Astrocyte of the cerebellum (primary cell): Measurements from ENCODE around the gene ADAMTS3.

Experiments used
- DNase-seq: peaks from one replicate; pipeline ENCODE4 v3.0.0-alpha.2; 2011; ENCODE audit warnings: low read depth
- H3K4me3 ChIP-seq: 2 replicates; pipeline ENCODE4 v1.5.1; 2011; ENCODE audit warnings: mild to moderate bottlenecking, low read depth, low read length, moderate library complexity
- CTCF ChIP-seq: IDR thresholded peaks from 2 replicates; pipeline ENCODE4 v1.5.1; 2012; ENCODE audit warnings: low read length, low read depth, moderate library complexity, mild to moderate bottlenecking; ENCODE audit errors: missing control alignments
- in situ Hi-C: cut with HindIII; loops from 2 replicates; pipeline ENCODE4 v1.10.0; 2017; ENCODE audit warnings: low sequenced_read_pairs

The ADAMTS3 gene

GRCh38 chr4:72591547-72592454 lies 22.8 kb upstream of the ADAMTS3 start:
- no peak for TF ChIP-seq CTCF
- no peak for DNase-seq
- no peak overlapping the region for H3K4me3 ChIP-seq
- in situ Hi-C loops = no loop called here

- in situ Hi-C loops = no loop called here
- no peak for TF ChIP-seq CTCF
Measured at GRCh38 chr4:72587334-72587733, 18.3 kb upstream of the ADAMTS3 start.

DNA sequence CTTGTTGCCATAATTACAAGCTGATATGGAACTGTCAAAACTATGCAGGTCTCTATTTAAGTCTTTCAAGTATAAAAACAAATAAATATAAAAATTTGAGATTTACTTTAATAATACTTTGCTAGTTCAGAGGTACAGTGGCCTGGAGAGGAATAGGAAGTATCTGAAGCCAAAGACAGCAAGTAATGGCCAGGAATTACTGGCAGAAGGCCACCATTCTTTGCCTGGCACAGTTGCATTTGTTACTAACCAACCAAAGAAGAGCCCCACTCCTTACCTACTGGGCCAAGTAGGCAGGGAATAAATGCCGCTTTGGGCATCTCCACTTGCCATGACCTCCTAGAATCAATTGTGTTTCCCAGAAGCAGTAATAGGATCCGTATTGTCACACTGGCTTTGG lies 13.8 kb upstream of the ADAMTS3 start:
- no peak for TF ChIP-seq CTCF
- no peak for DNase-seq
- no peak overlapping the region for H3K4me3 ChIP-seq
- in situ Hi-C loops = no loop called here

More at GRCh38 chr4:72587334-72587733, 18.3 kb upstream of the ADAMTS3 start:
- no peak overlapping the region for H3K4me3 ChIP-seq
- DNase-seq = no peak

GRCh38 chr4:72577211-72577610 lies 8.2 kb upstream of the ADAMTS3 start:
- H3K4me3 ChIP-seq = no peak overlapping the region
- no peak for DNase-seq
- TF ChIP-seq CTCF = no peak
- in situ Hi-C loops = no loop called here

DNA sequence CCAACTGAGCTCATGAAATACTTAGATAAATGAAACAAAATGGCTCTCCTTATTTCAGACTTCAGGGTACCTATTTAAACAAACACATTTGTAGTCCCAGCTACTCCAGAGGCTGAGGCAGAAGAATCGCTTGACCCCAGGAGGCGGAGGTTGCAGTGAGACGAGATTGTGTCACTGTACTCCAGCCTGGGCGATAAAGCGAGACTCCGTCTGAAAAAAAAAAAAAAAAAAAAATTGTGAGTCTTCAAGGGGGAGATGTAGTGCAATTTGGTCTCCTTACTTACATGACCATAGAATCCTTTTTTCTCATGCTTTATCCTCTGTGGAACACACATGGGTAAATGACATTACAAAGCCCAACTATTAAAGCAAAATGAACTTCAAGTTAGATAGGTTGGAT lies 2.3 kb upstream of the ADAMTS3 start:
- TF ChIP-seq CTCF = no peak
- DNase-seq = no peak
- H3K4me3 ChIP-seq = no peak overlapping the region
- in situ Hi-C loops = no loop called here

DNA sequence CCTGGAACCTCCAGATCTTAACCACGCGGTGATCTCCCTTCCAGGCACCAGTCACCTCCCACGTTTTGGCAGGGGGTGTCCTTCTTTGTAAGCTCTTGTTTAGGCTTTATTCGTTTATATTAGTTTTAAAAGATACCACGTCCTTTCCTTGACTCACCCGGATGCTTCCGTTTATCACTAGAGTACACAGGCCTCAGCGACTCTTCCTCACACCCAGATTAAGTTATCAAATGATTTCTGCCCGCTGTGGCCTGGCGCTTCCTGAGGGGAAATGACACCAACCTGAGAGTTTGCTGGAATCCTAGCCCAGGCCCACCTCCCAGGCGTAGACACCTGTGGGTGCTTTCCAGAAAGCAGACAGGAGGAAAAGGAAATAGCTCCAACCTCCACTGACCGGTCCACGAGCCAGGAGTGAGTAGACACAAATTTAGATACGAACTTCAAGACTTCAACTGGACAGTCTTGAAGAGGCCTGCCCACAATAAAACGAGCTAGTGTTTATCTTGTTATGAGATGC lies 756 bp upstream of the ADAMTS3 start:
- in situ Hi-C loops = no loop called here
- DNase-seq = no peak
- TF ChIP-seq CTCF = no peak
- H3K4me3 ChIP-seq = peak overlapping the region; percentile 76
